Transverse colon (tissue), 4 donors: ENCODE measurements around the gene CDK7.

ENCODE experiments used
- POLR2A ChIP-seq: fragments of 450-650 bp; IDR thresholded peaks from one replicate; pipeline ENCODE4 v1.6.1; 2016; ENCODE audit warnings: antibody characterized with exemption, mild to moderate bottlenecking, moderate library complexity
- POLR2AphosphoS5 ChIP-seq, 3 donors: sonication (generic); formaldehyde crosslinking; IDR thresholded peaks; one replicate each; pipeline ENCODE4 v1.6.1; 2016; ENCODE audit warnings: antibody characterized with exemption in 3 of 3
- TF ChIP-seq, protein P1 (sequence below), 5 experiments: fragments of 200-600 bp in 3 of 5; fragments of 450-650 bp in 2 of 5; sonication (generic) in 3 of 5; IDR thresholded peaks; 1 replicate in 2 of 5; 2 replicates in 3 of 5; pipeline ENCODE4 v1.5.1; 2016 to 2017; ENCODE audit warnings: antibody characterized with exemption in 5 of 5, inconsistent platforms in 3 of 5, mild to moderate bottlenecking in 2 of 5, moderate library complexity in 1 of 5

DNA sequence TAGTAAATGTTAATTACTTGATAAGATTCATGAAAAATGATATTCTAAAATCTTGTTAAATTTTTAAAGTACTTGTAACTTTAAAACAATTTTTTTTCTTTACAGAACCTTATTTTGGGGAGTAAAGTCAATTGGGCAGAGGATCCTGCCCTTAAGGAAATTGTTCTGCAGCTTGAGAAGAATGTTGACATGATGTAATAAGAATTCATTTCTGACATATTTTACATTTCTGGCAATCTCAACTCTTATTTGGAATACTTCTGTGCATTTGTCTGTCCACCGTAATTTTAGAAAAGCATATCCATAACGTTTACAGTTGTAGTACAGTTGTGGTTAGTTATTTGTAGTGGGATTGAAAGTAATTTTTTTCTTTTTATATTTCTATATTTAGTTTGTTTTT is 25.1 kb upstream of the CDK7 start:
- TF ChIP-seq, protein P1, sequence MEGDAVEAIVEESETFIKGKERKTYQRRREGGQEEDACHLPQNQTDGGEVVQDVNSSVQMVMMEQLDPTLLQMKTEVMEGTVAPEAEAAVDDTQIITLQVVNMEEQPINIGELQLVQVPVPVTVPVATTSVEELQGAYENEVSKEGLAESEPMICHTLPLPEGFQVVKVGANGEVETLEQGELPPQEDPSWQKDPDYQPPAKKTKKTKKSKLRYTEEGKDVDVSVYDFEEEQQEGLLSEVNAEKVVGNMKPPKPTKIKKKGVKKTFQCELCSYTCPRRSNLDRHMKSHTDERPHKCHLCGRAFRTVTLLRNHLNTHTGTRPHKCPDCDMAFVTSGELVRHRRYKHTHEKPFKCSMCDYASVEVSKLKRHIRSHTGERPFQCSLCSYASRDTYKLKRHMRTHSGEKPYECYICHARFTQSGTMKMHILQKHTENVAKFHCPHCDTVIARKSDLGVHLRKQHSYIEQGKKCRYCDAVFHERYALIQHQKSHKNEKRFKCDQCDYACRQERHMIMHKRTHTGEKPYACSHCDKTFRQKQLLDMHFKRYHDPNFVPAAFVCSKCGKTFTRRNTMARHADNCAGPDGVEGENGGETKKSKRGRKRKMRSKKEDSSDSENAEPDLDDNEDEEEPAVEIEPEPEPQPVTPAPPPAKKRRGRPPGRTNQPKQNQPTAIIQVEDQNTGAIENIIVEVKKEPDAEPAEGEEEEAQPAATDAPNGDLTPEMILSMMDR (IDR thresholded peaks at IDR 0.05) = no peak
- no peak for TF ChIP-seq POLR2A
- TF ChIP-seq POLR2AphosphoS5 (IDR thresholded peaks at IDR 0.05) = no peak
